ENCODE results near the gene CACNA1I.

CACNA1I gene

GRCh38 chr22:39680486-39680885, 109.9 kb downstream of the CACNA1I start:
- POLR2A ChIA-PET, result no interaction called here
- TF ChIP-seq ZNF384 (IDR thresholded peaks at IDR 0.05) (no peak), FOXM1 (IDR thresholded peaks at IDR 0.05; ENCODE audit: borderline replicate concordance) (no peak), SUZ12 (IDR thresholded peaks at IDR 0.05) (no peak), L3MBTL2 (conservative IDR thresholded peaks at IDR 0.05) (no peak), BHLHE40 (IDR thresholded peaks at IDR 0.05; ENCODE audit: borderline replicate concordance) (no peak), FOXK2 (IDR thresholded peaks at IDR 0.05) (no peak), SP1 (IDR thresholded peaks at IDR 0.05) (no peak), LEF1 (IDR thresholded peaks at IDR 0.05; ENCODE audit: borderline replicate concordance) (no peak), HDGF (IDR thresholded peaks at IDR 0.05; ENCODE audit: borderline replicate concordance) (no peak), CTBP1 (IDR thresholded peaks at IDR 0.05; ENCODE audit: borderline replicate concordance) (no peak), ARNT (IDR thresholded peaks at IDR 0.05) (no peak), ELF4 (IDR thresholded peaks at IDR 0.05) (no peak), TARDBP (IDR thresholded peaks at IDR 0.05) (no peak), NFRKB (IDR thresholded peaks at IDR 0.05) (no peak), FOXA1 (IDR thresholded peaks at IDR 0.05) (no peak)
- TF ChIP-seq, protein P1, sequence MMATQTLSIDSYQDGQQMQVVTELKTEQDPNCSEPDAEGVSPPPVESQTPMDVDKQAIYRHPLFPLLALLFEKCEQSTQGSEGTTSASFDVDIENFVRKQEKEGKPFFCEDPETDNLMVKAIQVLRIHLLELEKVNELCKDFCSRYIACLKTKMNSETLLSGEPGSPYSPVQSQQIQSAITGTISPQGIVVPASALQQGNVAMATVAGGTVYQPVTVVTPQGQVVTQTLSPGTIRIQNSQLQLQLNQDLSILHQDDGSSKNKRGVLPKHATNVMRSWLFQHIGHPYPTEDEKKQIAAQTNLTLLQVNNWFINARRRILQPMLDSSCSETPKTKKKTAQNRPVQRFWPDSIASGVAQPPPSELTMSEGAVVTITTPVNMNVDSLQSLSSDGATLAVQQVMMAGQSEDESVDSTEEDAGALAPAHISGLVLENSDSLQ (IDR thresholded peaks at IDR 0.05), result no peak
- no peak for DNase-seq (ENCODE audit: extremely low spot score)
- CTCF ChIA-PET, result no interaction called here

DNA sequence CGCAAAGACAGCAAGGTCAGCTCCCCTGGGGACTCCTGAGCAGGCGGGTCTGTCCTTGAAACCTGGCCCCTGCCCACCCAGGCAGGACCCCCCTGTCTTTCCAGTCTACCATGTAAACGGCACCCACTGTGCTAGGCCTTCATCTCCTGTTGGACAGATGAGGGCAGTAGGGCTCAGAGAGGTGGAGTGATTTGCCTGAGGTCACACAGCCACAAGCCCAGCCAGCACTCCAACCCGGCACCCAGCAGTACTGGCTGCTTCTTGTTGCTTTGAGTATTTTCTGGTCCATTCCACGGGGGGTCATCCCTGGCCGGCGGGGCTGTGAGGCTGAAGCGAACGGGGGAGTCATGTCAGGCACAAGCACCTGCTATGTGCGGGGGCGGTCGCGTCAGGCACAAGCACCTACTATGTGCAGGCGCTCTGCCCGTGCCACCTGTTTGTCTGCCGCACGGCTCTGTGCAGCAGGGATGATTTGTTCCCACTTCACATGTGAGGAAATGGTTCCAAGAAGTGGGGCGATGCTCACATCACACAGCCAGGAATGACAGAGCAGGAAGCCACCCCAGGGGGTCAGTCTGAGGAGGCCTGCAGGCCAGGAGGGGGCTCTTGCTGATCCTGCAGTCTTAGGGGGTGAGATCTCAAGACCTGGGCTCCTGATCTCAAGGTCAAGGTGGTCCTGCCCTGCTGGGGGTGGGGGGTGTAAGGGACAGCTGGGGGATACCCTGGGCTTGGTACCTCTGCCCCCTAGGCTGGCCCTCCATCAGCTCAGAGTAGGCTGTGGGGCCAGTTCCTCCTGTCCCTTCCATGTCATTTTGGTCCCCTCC, 110.7 kb downstream of the CACNA1I start:
- no peak for TF ChIP-seq ELF4 (IDR thresholded peaks at IDR 0.05)

GRCh38 chr22:39682994-39683393, 112.4 kb downstream of the CACNA1I start:
- ChIA-PET CTCF (no interaction called here), POLR2A (no interaction called here)
- DNase-seq (ENCODE audit: extremely low spot score), result no peak
- TF ChIP-seq CTBP1 (IDR thresholded peaks at IDR 0.05; ENCODE audit: borderline replicate concordance), result no peak
- TF ChIP-seq TARDBP (IDR thresholded peaks at IDR 0.05), result no peak
- no peak for TF ChIP-seq SP1 (IDR thresholded peaks at IDR 0.05)
- no peak for TF ChIP-seq ARNT (IDR thresholded peaks at IDR 0.05)
- no peak for TF ChIP-seq LEF1 (IDR thresholded peaks at IDR 0.05; ENCODE audit: borderline replicate concordance)
- no peak for TF ChIP-seq SUZ12 (IDR thresholded peaks at IDR 0.05)
- no peak for TF ChIP-seq FOXA1 (IDR thresholded peaks at IDR 0.05)
- no peak for TF ChIP-seq HDGF (IDR thresholded peaks at IDR 0.05; ENCODE audit: borderline replicate concordance)
- no peak for TF ChIP-seq ELF4 (IDR thresholded peaks at IDR 0.05)
- no peak for TF ChIP-seq L3MBTL2 (conservative IDR thresholded peaks at IDR 0.05)
- no peak for TF ChIP-seq FOXM1 (IDR thresholded peaks at IDR 0.05; ENCODE audit: borderline replicate concordance)
- TF ChIP-seq FOXK2 (IDR thresholded peaks at IDR 0.05), result no peak
- no peak for TF ChIP-seq NFRKB (IDR thresholded peaks at IDR 0.05)
- no peak for TF ChIP-seq BHLHE40 (IDR thresholded peaks at IDR 0.05; ENCODE audit: borderline replicate concordance)
- TF ChIP-seq, protein P1 (IDR thresholded peaks at IDR 0.05), result no peak
- TF ChIP-seq ZNF384 (IDR thresholded peaks at IDR 0.05), result no peak

More for the DNA sequence above, 110.7 kb downstream of the CACNA1I start:
- CTCF ChIA-PET, result interaction anchor here (0.6 kb wide), 1 partner anchor 310 kb away, joined by 4 read pairs; no protein-coding TSS in a partner anchor
- POLR2A ChIA-PET, result no interaction called here
- no peak for DNase-seq (ENCODE audit: extremely low spot score)

GRCh38 chr22:39683639-39684038, 113.1 kb downstream of the CACNA1I start:
- CTCF ChIA-PET, result no interaction called here
- POLR2A ChIA-PET, result no interaction called here
- DNase-seq (ENCODE audit: extremely low spot score), result no peak
- TF ChIP-seq SUZ12 (IDR thresholded peaks at IDR 0.05) (no peak), TARDBP (IDR thresholded peaks at IDR 0.05) (no peak), ZNF384 (IDR thresholded peaks at IDR 0.05) (no peak), BHLHE40 (IDR thresholded peaks at IDR 0.05; ENCODE audit: borderline replicate concordance) (no peak), FOXA1 (IDR thresholded peaks at IDR 0.05) (no peak)
- TF ChIP-seq, protein P1 (IDR thresholded peaks at IDR 0.05), result no peak

- TF ChIP-seq SP1 (IDR thresholded peaks at IDR 0.05) (no peak), TARDBP (IDR thresholded peaks at IDR 0.05) (no peak), CTBP1 (IDR thresholded peaks at IDR 0.05; ENCODE audit: borderline replicate concordance) (no peak), ZNF384 (IDR thresholded peaks at IDR 0.05) (no peak), ARNT (IDR thresholded peaks at IDR 0.05) (no peak), SUZ12 (IDR thresholded peaks at IDR 0.05) (no peak), FOXM1 (IDR thresholded peaks at IDR 0.05; ENCODE audit: borderline replicate concordance) (no peak), HDGF (IDR thresholded peaks at IDR 0.05; ENCODE audit: borderline replicate concordance) (no peak), NFRKB (IDR thresholded peaks at IDR 0.05) (no peak), BHLHE40 (IDR thresholded peaks at IDR 0.05; ENCODE audit: borderline replicate concordance) (no peak), FOXA1 (IDR thresholded peaks at IDR 0.05) (no peak), L3MBTL2 (conservative IDR thresholded peaks at IDR 0.05) (no peak), FOXK2 (IDR thresholded peaks at IDR 0.05) (no peak), LEF1 (IDR thresholded peaks at IDR 0.05; ENCODE audit: borderline replicate concordance) (no peak), ELF4 (IDR thresholded peaks at IDR 0.05) (no peak)
- TF ChIP-seq, protein P1 (IDR thresholded peaks at IDR 0.05), result no peak
- no peak for DNase-seq (ENCODE audit: extremely low spot score)
- POLR2A ChIA-PET, result no interaction called here
- CTCF ChIA-PET, result no interaction called here
Observed at GRCh38 chr22:39684702-39685281, 114.2 kb downstream of the CACNA1I start.
